HepG2 (cell line): ENCODE measurements around the gene MYO1E. TPM values are rescaled to one million over a fixed set of nuclear protein-coding genes. Genes with fewer than 3 reads are reported as not detected.

Experiments
- ATM ChIP-seq: fragments of 450-650 bp; IDR thresholded peaks from 2 replicates; pipeline ENCODE4 v1.7.1; 2017; ENCODE audit warnings: mild to moderate bottlenecking, borderline replicate concordance
- DNMT3B ChIP-seq: conservative IDR thresholded peaks from 2 replicates; pipeline ENCODE4 v1.6.1; 2016; ENCODE audit warnings: missing biosample characterization, control low read depth
- ESRRA ChIP-seq: sonication (generic); formaldehyde crosslinking; IDR thresholded peaks from 2 replicates; pipeline ENCODE4 v1.5.1; 2020; ENCODE audit warnings: mild to moderate bottlenecking, low read depth, missing genetic modification reagents
- FOXO1 ChIP-seq: sonication (generic); formaldehyde crosslinking; IDR thresholded peaks from 2 replicates; pipeline ENCODE4 v1.4.0; 2020; ENCODE audit warnings: missing genetic modification reagents
- HNF4A ChIP-seq: sonication (generic); formaldehyde crosslinking; IDR thresholded peaks from 2 replicates; pipeline ENCODE4 v1.4.0; 2020; ENCODE audit warnings: missing genetic modification reagents
- KLF15 ChIP-seq: sonication (generic); formaldehyde crosslinking; IDR thresholded peaks from 2 replicates; pipeline ENCODE4 v1.8.1; 2023; ENCODE audit warnings: borderline replicate concordance, mild to moderate bottlenecking, inconsistent platforms, missing genetic modification reagents, mixed read lengths
- MAF1 ChIP-seq: sonication (generic); formaldehyde crosslinking; IDR thresholded peaks from 2 replicates; pipeline ENCODE4 v1.5.0; 2020; ENCODE audit warnings: missing genetic modification reagents, borderline replicate concordance
- NR2F1 ChIP-seq, 2 experiments: fragments of 450-650 bp in 1 of 2; formaldehyde crosslinking in 1 of 2; IDR thresholded peaks; 2 replicates each; pipeline versions ENCODE4 v1.5.0 to v1.6.1; 2016 to 2020; ENCODE audit warnings: mild to moderate bottlenecking in 1 of 2, missing compliant biosample characterization in 1 of 2, missing genetic modification reagents in 1 of 2, moderate library complexity in 1 of 2
- PHF8 ChIP-seq: sonication (generic); formaldehyde crosslinking; IDR thresholded peaks from 2 replicates; pipeline ENCODE4 v1.5.0; 2020; ENCODE audit warnings: missing genetic modification reagents
- PPARG ChIP-seq: conservative IDR thresholded peaks from 2 replicates; pipeline ENCODE4 v1.6.1; 2016; ENCODE audit warnings: missing biosample characterization, missing genetic modification reagents
- RARG ChIP-seq: sonication (generic); formaldehyde crosslinking; IDR thresholded peaks from 2 replicates; pipeline ENCODE4 v1.4.0; 2020; ENCODE audit warnings: low read depth, mild to moderate bottlenecking, missing genetic modification reagents
- REL ChIP-seq: sonication (generic); formaldehyde crosslinking; conservative IDR thresholded peaks from 2 replicates; pipeline ENCODE4 v1.8.0; 2022; ENCODE audit warnings: mild to moderate bottlenecking, missing genetic modification reagents, moderate library complexity
- SALL1 ChIP-seq: sonication (generic); formaldehyde crosslinking; IDR thresholded peaks from 2 replicates; pipeline ENCODE4 v1.8.0; 2022; ENCODE audit warnings: mild to moderate bottlenecking, missing genetic modification reagents
- SOX13 ChIP-seq, 3 experiments: fragments of 450-650 bp in 1 of 3; sonication (generic) in 1 of 3; formaldehyde crosslinking in 1 of 3; IDR thresholded peaks in 2 of 3; conservative IDR thresholded peaks in 1 of 3; 2 replicates each; pipeline versions ENCODE4 v1.5.0 to v1.6.1; 2016 to 2020; ENCODE audit warnings: antibody characterized with exemption in 1 of 3, mild to moderate bottlenecking in 1 of 3, missing compliant biosample characterization in 1 of 3, missing genetic modification reagents in 1 of 3, moderate library complexity in 1 of 3
- SRSF1 ChIP-seq: fragments of 200-400 bp; formaldehyde crosslinking; optimal IDR thresholded peaks from 2 replicates; pipeline ENCODE3; 2017; ENCODE audit warnings: mild to moderate bottlenecking, low read depth, low read length, moderate library complexity
- TBL1XR1 ChIP-seq: fragments of 150-350 bp; IDR thresholded peaks from 2 replicates; pipeline ENCODE4 v1.6.1; 2014; ENCODE audit warnings: borderline replicate concordance, low read length; ENCODE audit not compliant: partially characterized antibody
- TBX2 ChIP-seq: sonication (generic); formaldehyde crosslinking; IDR thresholded peaks from 2 replicates; pipeline ENCODE4 v1.5.0; 2020; ENCODE audit warnings: missing genetic modification reagents, mild to moderate bottlenecking, borderline replicate concordance
- ZFY ChIP-seq: sonication (generic); formaldehyde crosslinking; IDR thresholded peaks from 2 replicates; pipeline ENCODE4 v1.4.0; 2020; ENCODE audit warnings: missing genetic modification reagents
- ZFYVE20 ChIP-seq: sonication (generic); formaldehyde crosslinking; IDR thresholded peaks from 2 replicates; pipeline ENCODE4 v1.8.0; 2023; ENCODE audit warnings: low read depth, mild to moderate bottlenecking, moderate library complexity, missing genetic modification reagents, borderline replicate concordance
- ZMYM4 ChIP-seq: sonication (generic); formaldehyde crosslinking; IDR thresholded peaks from 2 replicates; pipeline ENCODE4 v1.8.1; 2023; ENCODE audit warnings: mild to moderate bottlenecking, missing genetic modification reagents
- ZNF337 ChIP-seq: sonication (generic); formaldehyde crosslinking; IDR thresholded peaks from 2 replicates; pipeline ENCODE4 v1.5.1; 2020; ENCODE audit warnings: missing genetic modification reagents, low read depth, mild to moderate bottlenecking, borderline replicate concordance
- ZNF761 ChIP-seq: sonication (generic); formaldehyde crosslinking; conservative IDR thresholded peaks from 2 replicates; pipeline ENCODE4 v1.4.0; 2020; ENCODE audit warnings: mild to moderate bottlenecking, missing genetic modification reagents
- ZNF776 ChIP-seq: sonication (generic); formaldehyde crosslinking; IDR thresholded peaks from 2 replicates; pipeline ENCODE4 v1.4.0; 2020; ENCODE audit warnings: mild to moderate bottlenecking, missing genetic modification reagents
- polyA plus RNA-seq, 8 experiments: library from polyadenylated mRNA; depleted of rRNA in 3 of 8; stranded (reverse) in 7 of 8; unstranded in 1 of 8; fragments of >200 nt; fragmentation: Illumina TruSeq in 4 of 8; extraction: Trizol in 4 of 8; gene quantifications; 2 replicates each; pipeline versions ENCODE4 v1.2.1 to v1.2.3, GENCODE V29; 2011 to 2016; ENCODE audit warnings: low read depth in 4 of 8, missing spikeins in 1 of 8, mixed read lengths in 1 of 8; ENCODE audit not compliant: insufficient read depth in 1 of 8
- total RNA-seq, 5 experiments: library from RNA; depleted of rRNA; stranded (reverse); fragments of >200 nt; fragmentation: Illumina TruSeq; extraction: Trizol; gene quantifications; 2 replicates each; pipeline ENCODE4 v1.2.3, GENCODE V29; 2016; ENCODE audit warnings: low read depth in 1 of 5
- TF ChIP-seq, protein P1 (sequence below): sonication (generic); formaldehyde crosslinking; IDR thresholded peaks from 2 replicates; pipeline ENCODE4 v1.4.0; 2020; ENCODE audit warnings: mild to moderate bottlenecking, missing genetic modification reagents, borderline replicate concordance
- TF ChIP-seq, protein P2 (sequence below): sonication (generic); formaldehyde crosslinking; IDR thresholded peaks from 2 replicates; pipeline ENCODE4 v1.4.0; 2020; ENCODE audit warnings: mild to moderate bottlenecking, missing genetic modification reagents

The MYO1E gene
- total and polyA plus RNA-seq, 2 of the 13 experiments (the other 11 are each of a cell fraction or from before 2014, with no cell fraction given), result 15.7 to 25.1 TPM

DNA sequence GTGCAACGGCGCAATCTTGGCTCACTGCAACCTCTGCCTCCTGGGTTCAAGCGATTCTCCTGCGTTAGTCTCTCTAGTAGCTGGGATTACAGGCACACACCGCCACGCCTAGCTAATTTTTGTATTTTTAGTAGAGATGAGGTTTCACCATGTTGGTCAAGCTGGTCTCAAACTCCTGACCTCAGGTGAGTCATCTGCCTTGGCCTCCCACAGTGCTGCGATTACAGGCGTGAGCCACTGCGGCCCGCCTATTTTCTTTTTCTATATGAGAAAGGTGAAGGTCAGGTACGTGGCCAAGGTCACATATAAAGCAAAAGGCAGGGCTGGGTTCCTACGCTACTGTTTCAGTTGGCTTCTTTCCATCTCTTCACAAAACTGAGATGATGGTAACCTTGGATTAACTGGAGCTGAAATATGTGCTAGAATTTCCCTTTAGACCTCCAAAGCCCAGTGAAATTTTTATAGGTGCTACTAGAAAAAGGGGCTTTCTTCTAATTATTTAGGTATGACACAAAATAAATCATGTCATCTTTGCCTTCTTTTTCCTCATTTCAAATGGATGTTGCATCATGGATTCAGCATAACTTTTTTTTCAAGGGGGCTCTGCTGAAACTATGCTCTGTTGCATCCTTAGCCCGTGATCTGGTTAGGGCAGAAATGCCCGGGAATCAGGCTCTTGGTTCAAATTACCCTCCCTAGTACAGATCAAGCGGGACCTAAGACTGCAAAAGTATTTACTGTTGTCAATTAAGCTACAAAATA lies 68.5 kb downstream of the MYO1E start (continued):
- TF ChIP-seq, protein P1, sequence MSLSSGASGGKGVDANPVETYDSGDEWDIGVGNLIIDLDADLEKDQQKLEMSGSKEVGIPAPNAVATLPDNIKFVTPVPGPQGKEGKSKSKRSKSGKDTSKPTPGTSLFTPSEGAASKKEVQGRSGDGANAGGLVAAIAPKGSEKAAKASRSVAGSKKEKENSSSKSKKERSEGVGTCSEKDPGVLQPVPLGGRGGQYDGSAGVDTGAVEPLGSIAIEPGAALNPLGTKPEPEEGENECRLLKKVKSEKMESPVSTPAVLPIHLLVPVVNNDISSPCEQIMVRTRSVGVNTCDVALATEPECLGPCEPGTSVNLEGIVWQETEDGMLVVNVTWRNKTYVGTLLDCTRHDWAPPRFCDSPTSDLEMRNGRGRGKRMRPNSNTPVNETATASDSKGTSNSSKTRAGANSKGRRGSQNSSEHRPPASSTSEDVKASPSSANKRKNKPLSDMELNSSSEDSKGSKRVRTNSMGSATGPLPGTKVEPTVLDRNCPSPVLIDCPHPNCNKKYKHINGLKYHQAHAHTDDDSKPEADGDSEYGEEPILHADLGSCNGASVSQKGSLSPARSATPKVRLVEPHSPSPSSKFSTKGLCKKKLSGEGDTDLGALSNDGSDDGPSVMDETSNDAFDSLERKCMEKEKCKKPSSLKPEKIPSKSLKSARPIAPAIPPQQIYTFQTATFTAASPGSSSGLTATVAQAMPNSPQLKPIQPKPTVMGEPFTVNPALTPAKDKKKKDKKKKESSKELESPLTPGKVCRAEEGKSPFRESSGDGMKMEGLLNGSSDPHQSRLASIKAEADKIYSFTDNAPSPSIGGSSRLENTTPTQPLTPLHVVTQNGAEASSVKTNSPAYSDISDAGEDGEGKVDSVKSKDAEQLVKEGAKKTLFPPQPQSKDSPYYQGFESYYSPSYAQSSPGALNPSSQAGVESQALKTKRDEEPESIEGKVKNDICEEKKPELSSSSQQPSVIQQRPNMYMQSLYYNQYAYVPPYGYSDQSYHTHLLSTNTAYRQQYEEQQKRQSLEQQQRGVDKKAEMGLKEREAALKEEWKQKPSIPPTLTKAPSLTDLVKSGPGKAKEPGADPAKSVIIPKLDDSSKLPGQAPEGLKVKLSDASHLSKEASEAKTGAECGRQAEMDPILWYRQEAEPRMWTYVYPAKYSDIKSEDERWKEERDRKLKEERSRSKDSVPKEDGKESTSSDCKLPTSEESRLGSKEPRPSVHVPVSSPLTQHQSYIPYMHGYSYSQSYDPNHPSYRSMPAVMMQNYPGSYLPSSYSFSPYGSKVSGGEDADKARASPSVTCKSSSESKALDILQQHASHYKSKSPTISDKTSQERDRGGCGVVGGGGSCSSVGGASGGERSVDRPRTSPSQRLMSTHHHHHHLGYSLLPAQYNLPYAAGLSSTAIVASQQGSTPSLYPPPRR (CRISPR knock-in tag), result no peak
- peak; percentile 51; a peak in 3 of 4 replicates for TF ChIP-seq NR2F1 (CRISPR knock-in tag; IDR thresholded peaks at IDR 0.05)
- no peak for TF ChIP-seq KLF15 (CRISPR knock-in tag)
- no peak for TF ChIP-seq RARG (CRISPR knock-in tag)
- no peak for TF ChIP-seq ZNF761 (CRISPR knock-in tag)
- TF ChIP-seq ZNF337, result no peak
- no peak for TF ChIP-seq SRSF1
- TF ChIP-seq DNMT3B (CRISPR knock-in tag), result no peak
- TF ChIP-seq ZNF776 (CRISPR knock-in tag), result no peak
- no peak for TF ChIP-seq ATM
- TF ChIP-seq REL, result no peak
- TF ChIP-seq FOXO1 (CRISPR knock-in tag), result no peak
- TF ChIP-seq SALL1, result peak; percentile 67
- no peak for TF ChIP-seq SOX13 (IDR thresholded peaks at IDR 0.05)
- peak in 1 of 2 experiments; percentile 36; a peak in 1 of 4 replicates for TF ChIP-seq SOX13 (CRISPR knock-in tag; conservative IDR thresholded peaks at IDR 0.05 in 1 of 2, IDR thresholded peaks at IDR 0.05 in 1 of 2)
- 0 out of 2 replicates have a peak, but pooled peaks have one; percentile 68 for TF ChIP-seq ESRRA (CRISPR knock-in tag)
- TF ChIP-seq ZMYM4 (CRISPR knock-in tag), result peak; percentile 19; the same call in 1 of the 2 replicates
- TF ChIP-seq TBL1XR1, result peak; percentile 43
- no peak for TF ChIP-seq PHF8 (CRISPR knock-in tag)
- no peak for TF ChIP-seq ZFYVE20
- TF ChIP-seq, protein P2, sequence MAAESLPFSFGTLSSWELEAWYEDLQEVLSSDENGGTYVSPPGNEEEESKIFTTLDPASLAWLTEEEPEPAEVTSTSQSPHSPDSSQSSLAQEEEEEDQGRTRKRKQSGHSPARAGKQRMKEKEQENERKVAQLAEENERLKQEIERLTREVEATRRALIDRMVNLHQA, result no peak
- no peak for TF ChIP-seq MAF1 (CRISPR knock-in tag)
- no peak for TF ChIP-seq HNF4A
- peak; percentile 68 for TF ChIP-seq PPARG (CRISPR knock-in tag)
- TF ChIP-seq TBX2 (CRISPR knock-in tag), result 0 out of 2 replicates have a peak, but pooled peaks have one; percentile 23
- TF ChIP-seq ZFY (CRISPR knock-in tag), result 0 out of 2 replicates have a peak, but pooled peaks have one; percentile 16
